ENCODE data around the gene LILRB5.
"Not testable (repeated sequence)": the region's sequence is repeated elsewhere in the genome, so short reads cannot be mapped to it uniquely, and the experiment has no call there.

DNA sequence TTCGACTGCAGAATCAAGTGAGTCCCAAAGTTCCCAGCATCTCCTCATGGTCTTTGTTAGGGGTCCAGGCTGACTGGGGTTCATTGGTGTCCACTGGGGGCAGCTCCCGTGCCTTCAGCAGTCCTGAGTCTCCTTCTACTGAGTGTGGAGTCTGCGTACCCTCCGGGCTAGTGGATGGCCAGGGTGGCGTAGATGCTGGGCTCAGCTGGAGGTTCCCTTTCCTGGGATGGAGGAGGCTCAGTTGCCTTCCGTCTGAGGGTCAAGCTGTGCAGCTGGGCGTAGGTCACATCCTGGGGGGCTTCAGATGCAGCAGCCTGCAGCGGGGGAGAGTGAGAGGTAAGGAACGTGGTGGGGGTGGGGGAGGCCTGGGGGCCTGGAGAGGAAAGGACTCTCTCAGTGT is 17.4 kb upstream of the LILRB5 start:
- TF ChIP-seq, protein P1, sequence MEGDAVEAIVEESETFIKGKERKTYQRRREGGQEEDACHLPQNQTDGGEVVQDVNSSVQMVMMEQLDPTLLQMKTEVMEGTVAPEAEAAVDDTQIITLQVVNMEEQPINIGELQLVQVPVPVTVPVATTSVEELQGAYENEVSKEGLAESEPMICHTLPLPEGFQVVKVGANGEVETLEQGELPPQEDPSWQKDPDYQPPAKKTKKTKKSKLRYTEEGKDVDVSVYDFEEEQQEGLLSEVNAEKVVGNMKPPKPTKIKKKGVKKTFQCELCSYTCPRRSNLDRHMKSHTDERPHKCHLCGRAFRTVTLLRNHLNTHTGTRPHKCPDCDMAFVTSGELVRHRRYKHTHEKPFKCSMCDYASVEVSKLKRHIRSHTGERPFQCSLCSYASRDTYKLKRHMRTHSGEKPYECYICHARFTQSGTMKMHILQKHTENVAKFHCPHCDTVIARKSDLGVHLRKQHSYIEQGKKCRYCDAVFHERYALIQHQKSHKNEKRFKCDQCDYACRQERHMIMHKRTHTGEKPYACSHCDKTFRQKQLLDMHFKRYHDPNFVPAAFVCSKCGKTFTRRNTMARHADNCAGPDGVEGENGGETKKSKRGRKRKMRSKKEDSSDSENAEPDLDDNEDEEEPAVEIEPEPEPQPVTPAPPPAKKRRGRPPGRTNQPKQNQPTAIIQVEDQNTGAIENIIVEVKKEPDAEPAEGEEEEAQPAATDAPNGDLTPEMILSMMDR (conservative IDR thresholded peaks at IDR 0.05), result not testable (repeated sequence)
- not testable (repeated sequence) for TF ChIP-seq ZFX (IDR thresholded peaks at IDR 0.05)

Measured in C4-2B (cell line).